ENCODE measurements around the gene MAFG. TPM values are rescaled to one million over a fixed set of nuclear protein-coding genes. Genes with fewer than 3 reads are reported as not detected.

The MAFG gene
- total RNA-seq, 1 donor = 19.1 TPM

DNA sequence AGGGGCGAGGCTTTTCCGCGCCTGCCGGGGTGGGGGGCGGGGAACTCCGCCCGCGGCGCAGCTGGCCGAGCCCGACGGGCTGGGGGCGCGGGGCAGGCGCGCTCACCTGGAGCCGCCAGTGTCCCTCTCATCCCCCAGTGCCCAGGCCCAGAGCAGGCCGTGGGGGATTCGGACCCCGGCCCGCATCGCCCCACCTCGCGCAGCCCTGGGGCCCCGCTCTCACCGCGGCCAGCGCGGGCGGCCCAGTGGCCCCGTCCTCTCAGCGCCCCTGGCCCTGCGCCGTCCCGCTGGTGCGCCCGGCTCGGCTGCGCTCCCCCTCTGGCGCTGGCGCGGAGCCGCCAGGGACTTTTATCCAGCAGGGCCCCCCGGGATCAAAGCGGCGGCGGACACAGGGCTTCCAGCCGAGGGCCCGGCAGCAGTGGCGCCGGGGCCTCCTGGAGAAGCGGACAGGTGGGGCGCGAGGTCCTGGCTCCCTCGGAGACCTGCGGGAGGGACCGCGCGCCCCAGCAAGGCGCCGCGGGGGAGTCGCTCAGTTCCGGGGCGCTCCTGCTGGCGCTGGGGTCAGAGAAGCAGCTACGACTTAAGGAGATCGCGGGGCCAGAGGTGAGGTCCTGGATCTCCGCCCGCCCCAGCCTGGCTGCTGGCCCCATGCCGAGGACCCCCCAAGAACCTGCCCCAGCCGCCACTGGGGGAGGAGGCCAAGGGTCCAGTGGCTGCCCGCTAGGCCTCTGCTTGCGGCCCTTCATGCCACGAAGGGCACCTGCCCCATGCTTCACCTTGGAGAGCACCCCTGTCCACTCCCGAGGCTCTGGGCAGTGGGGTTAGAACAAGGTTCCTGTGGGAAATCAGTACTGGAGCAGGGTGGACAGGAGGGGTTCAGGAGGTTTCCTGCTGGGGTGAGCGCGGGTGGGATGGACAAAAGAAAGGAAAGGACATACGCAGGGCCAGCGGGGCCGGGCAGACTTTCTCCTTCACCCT, 34.3 kb upstream of the MAFG start:
- no peak for DNase-seq (ENCODE audit: low read depth)

DNA sequence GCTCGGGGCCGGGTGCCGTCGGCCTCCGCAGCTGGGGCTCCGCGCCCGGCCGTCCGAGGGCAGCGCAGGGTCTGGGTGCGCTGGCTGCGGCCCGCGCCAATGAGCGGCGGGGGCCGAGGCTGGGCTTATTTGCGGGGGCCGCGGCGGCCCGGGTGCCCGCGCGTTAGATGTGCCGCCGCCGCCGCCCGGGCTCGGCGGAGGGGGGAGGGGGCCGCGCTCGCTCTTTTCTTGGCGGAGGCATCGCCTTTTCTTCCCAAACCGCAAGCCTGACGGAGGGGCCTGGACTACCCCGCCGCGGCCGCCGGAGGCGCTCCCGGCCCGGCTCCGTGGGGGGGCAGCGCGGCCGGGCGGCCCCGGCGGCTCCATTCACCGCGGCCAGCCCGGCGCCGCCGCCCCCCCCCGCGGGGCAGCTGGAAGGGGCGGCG, 33.6 kb upstream of the MAFG start, which contains the start of gene NOTUM:
Gene NOTUM, minus strand, starts transcription at position 101 of the 425 bp plus-strand sequence. CDS start 278 bp downstream, outside the sequence.
- TF ChIP-seq, protein P1, sequence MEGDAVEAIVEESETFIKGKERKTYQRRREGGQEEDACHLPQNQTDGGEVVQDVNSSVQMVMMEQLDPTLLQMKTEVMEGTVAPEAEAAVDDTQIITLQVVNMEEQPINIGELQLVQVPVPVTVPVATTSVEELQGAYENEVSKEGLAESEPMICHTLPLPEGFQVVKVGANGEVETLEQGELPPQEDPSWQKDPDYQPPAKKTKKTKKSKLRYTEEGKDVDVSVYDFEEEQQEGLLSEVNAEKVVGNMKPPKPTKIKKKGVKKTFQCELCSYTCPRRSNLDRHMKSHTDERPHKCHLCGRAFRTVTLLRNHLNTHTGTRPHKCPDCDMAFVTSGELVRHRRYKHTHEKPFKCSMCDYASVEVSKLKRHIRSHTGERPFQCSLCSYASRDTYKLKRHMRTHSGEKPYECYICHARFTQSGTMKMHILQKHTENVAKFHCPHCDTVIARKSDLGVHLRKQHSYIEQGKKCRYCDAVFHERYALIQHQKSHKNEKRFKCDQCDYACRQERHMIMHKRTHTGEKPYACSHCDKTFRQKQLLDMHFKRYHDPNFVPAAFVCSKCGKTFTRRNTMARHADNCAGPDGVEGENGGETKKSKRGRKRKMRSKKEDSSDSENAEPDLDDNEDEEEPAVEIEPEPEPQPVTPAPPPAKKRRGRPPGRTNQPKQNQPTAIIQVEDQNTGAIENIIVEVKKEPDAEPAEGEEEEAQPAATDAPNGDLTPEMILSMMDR (IDR thresholded peaks at IDR 0.05; ENCODE audit: insufficient read depth, low read length) = peak; percentile 50
- no peak within 1 kb of the TSS for H3K4me3 ChIP-seq (ENCODE audit: low read depth, low read length)
- DNase-seq (ENCODE audit: low read depth) = peak; percentile 24

More for the DNA sequence above, 34.3 kb upstream of the MAFG start:
- H3K4me3 ChIP-seq (ENCODE audit: low read depth, low read length) = no peak overlapping the region
- TF ChIP-seq, protein P1 (IDR thresholded peaks at IDR 0.05; ENCODE audit: insufficient read depth, low read length) = no peak

DNA sequence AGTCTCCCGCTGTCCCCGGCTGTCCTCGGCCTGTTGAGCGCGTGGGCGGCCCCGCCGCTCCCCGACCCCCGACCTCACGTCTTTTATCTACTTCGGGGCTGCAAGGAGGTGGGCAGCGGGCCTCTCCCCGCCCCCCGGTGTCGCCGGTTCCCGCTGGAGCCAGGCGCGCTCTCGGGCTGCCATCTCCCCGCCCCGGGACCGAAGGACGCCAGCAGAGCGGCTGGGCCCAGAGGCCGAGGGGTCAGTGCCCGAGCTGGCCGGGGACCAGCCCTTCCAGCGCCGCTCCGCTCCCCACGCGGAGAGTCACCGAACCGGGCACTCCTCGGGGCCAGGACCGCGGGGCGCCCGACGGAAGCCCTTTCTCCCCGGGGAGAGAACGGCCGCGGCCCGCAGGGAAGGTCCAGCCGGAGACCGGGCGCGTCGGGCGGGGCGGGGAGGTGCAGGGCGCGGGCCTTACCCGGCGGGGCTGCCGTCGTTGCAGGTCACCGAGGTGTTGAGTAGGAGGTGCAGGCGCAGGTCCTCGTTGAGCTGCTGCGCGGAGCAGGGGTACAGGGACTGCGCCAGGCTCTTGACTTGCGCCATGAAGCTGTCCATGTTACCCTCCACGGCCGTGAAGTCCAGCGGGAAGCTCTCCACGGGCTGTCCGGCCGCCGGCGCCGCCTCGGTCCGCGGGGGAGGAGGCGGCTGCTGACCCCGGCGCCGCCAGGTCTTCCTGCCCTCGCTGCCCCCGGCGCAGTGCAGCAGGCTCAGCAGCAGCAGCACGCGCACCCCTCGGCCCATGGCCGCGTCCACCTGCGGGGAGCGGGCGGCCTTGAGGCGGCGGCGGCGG, 32.8 kb upstream of the MAFG start:
- H3K4me3 ChIP-seq (ENCODE audit: low read depth, low read length) = no peak overlapping the region
- TF ChIP-seq, protein P1 (IDR thresholded peaks at IDR 0.05; ENCODE audit: insufficient read depth, low read length) = no peak
- no peak for DNase-seq (ENCODE audit: low read depth)

DNA sequence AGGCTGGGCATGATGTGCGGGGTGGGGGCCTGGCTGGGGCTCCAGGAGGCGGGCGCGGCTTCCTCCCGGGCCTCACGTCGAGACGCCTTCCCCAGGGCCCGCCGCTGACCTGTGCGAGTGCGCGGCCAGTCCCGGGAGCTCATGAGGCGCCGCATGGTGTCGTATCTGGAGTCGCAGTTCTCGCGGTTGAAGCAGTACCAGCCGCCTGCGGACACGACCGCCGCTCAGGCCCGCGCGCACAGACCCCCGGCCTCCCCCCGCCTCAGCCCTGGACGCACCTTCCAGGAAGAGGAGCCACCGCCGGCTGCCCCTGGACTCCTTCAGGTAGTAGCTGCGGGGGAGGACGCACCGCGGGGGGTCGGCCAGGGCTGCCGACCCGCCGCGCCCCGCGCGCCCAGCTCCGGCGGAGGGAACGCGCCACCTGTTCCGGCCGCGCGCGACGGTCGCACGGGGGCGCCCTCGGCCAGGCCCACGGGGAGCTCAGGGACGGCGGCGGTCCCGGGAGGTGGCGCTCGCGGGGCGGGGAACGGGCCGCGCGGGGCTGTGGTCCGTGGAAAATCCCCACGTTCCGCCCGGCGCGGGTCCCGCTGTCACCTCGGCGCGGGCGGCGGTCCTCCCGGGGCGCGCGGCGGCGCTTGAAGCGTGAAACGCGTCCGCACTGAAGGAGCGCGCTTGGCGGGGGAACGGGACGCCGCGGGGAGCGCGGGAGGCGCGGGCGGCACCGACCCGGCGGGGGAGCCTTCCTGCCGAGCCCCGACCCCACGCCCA, 32.0 kb upstream of the MAFG start:
- TF ChIP-seq, protein P1 (IDR thresholded peaks at IDR 0.05; ENCODE audit: insufficient read depth, low read length) = peak; percentile 60
- DNase-seq (ENCODE audit: low read depth) = peak; percentile 29
- H3K4me3 ChIP-seq (ENCODE audit: low read depth, low read length) = peak overlapping the region; percentile 28

DNA sequence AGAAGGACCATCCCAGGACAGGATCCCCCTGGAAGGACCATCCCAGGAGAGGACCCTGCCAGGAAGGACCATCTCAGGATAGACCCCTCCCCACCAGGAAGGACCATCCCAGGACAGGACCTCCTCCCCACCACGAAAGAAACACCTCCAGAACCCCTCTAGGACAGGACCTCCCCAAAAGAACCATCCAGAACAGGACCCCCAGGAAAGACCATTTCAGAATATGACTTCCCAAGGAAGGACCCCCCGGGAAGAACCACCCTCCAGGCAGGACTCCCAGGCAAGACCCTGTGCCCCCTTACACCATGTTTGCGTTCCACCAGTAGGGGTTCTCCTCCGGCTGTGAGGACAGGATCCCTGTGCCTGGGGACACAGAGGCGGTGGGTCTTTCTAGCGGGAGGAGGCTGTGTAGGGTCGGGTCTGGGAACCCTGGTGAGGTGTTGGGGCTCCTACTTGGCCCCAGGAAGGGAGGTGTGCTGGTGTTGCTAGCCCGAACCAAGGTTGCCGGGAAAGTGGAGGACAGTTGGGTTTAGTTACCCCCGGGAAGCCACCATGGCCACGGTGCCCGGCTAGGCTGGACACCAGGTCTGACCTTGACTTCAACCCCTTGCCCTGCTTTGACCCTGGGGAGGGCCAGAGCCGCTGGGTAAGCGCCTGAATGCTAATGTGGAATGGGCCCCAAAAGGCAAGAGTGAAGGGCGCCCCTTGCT, 31.3 kb upstream of the MAFG start:
- H3K4me3 ChIP-seq (ENCODE audit: low read depth, low read length) = no peak overlapping the region
- TF ChIP-seq, protein P1 (IDR thresholded peaks at IDR 0.05; ENCODE audit: insufficient read depth, low read length) = no peak
- DNase-seq (ENCODE audit: low read depth) = no peak

All from fibroblast of the aortic adventitia (primary cell).